Measurements from ENCODE around the gene METTL15. TPM values are rescaled to one million over a fixed set of nuclear protein-coding genes. Genes with fewer than 3 reads are reported as not detected.
"Not testable (repeated sequence)": the region's sequence is repeated elsewhere in the genome, so short reads cannot be mapped to it uniquely, and the experiment has no call there.

Gene METTL15
- total RNA-seq, 5 donors from 2014 or later (not counting 1 experiment from before 2014, with no cell fraction given), result 7.6 to 12.1 (median 10.6) TPM

GRCh38 chr11:28086569-28086968 is 21.6 kb upstream of the METTL15 start:
- no peak for ATAC-seq (replicated peaks in 1 of 4)
- ChIA-PET POLR2A (no interaction called here), CTCF (interaction anchor here in 1 of 2 donors (1.0 kb wide), 1 partner anchor 15 kb away, joined by 3 read pairs; no protein-coding TSS in a partner anchor)
- Histone ChIP-seq H3K27ac (ENCODE audit: low read length) (no peak overlapping the region), H3K36me3 (ENCODE audit: control insufficient read depth in 2 of 2, extremely low read depth in 1 of 2, insufficient read depth in 1 of 2, low read length in 1 of 2) (no peaks in the 10 kb centered on the region), H3K4me1 (ENCODE audit: control insufficient read depth in 1 of 2, extremely low read depth in 1 of 2, insufficient read depth in 2 of 2, low read length in 2 of 2) (no peaks in the 10 kb centered on the region), H3K4me3 (ENCODE audit: control insufficient read depth in 1 of 2, extremely low read depth in 1 of 2, low read length in 1 of 2) (no peak overlapping the region), H3K27me3 (replicated peaks in 1 of 2; ENCODE audit: control insufficient read depth in 2 of 2, extremely low read depth in 1 of 2, insufficient read depth in 2 of 2, low read length in 1 of 2) (no peaks in the 10 kb centered on the region), H3K9me3 (no peaks in the 10 kb centered on the region)
- H3K36me3 Mint-ChIP-seq, result no peaks in the 10 kb centered on the region
- H3K9me3 Mint-ChIP-seq, result no peaks in the 10 kb centered on the region
- no peak for DNase-seq
- no peak overlapping the region for H3K4me3 Mint-ChIP-seq
- no peaks in the 10 kb centered on the region for H3K4me1 Mint-ChIP-seq
- no CpG with 5 or more reads among the region's 1 CpG for WGBS (ENCODE audit: insufficient coverage)
- no peaks in the 10 kb centered on the region for H3K27me3 Mint-ChIP-seq
- no peak overlapping the region for H3K27ac Mint-ChIP-seq

DNA sequence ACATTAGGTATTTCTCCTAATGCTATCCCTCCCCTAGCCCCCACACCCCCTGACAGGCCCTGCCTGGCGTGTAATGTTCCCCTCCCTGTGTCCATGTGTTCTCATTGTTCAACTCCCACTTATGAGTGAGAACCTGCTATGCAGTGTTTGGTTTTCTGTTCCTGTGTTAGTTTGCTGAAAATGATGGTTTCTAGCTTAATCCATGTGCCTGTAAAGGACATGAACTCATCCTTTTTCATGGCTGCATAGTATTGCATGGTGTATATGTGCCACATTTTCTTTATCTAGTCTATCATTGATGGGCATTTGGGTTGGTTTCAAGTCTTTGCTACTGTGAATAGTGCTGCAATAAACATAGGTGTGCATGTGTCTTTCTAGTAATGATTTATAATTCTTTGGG is 21.0 kb upstream of the METTL15 start:
- not testable (repeated sequence) for H3K27ac Mint-ChIP-seq

GRCh38 chr11:28087693-28088092 is 20.5 kb upstream of the METTL15 start:
- ATAC-seq (replicated peaks in 1 of 4); H3K27ac Mint-ChIP-seq; H3K4me1 ChIP-seq (ENCODE audit: control insufficient read depth in 1 of 2, extremely low read depth in 1 of 2, insufficient read depth in 2 of 2, low read length in 2 of 2); H3K27me3 ChIP-seq (replicated peaks in 1 of 2; ENCODE audit: control insufficient read depth in 2 of 2, extremely low read depth in 1 of 2, insufficient read depth in 2 of 2, low read length in 1 of 2); CTCF ChIA-PET; H3K36me3 ChIP-seq (ENCODE audit: control insufficient read depth in 2 of 2, extremely low read depth in 1 of 2, insufficient read depth in 1 of 2, low read length in 1 of 2); POLR2A ChIA-PET; H3K9me3 ChIP-seq; H3K9me3 Mint-ChIP-seq; H3K27me3 Mint-ChIP-seq; DNase-seq; H3K4me1 Mint-ChIP-seq; H3K27ac ChIP-seq (ENCODE audit: low read length); H3K4me3 Mint-ChIP-seq; H3K36me3 Mint-ChIP-seq; H3K4me3 ChIP-seq (ENCODE audit: control insufficient read depth in 1 of 2, extremely low read depth in 1 of 2, low read length in 1 of 2): not testable (repeated sequence)
- no CpG with 5 or more reads among the region's 3 CpGs for WGBS (ENCODE audit: insufficient coverage)

More for the DNA sequence above, 21.0 kb upstream of the METTL15 start:
- DNase-seq; POLR2A ChIA-PET; H3K27me3 Mint-ChIP-seq; CTCF ChIA-PET; H3K9me3 Mint-ChIP-seq; H3K36me3 ChIP-seq (ENCODE audit: control insufficient read depth in 2 of 2, extremely low read depth in 1 of 2, insufficient read depth in 1 of 2, low read length in 1 of 2); H3K4me3 ChIP-seq (ENCODE audit: control insufficient read depth in 1 of 2, extremely low read depth in 1 of 2, low read length in 1 of 2); H3K4me1 Mint-ChIP-seq; H3K36me3 Mint-ChIP-seq; H3K4me1 ChIP-seq (ENCODE audit: control insufficient read depth in 1 of 2, extremely low read depth in 1 of 2, insufficient read depth in 2 of 2, low read length in 2 of 2); H3K9me3 ChIP-seq; H3K27ac ChIP-seq (ENCODE audit: low read length); ATAC-seq (replicated peaks in 1 of 4); H3K27me3 ChIP-seq (replicated peaks in 1 of 2; ENCODE audit: control insufficient read depth in 2 of 2, extremely low read depth in 1 of 2, insufficient read depth in 2 of 2, low read length in 1 of 2); H3K4me3 Mint-ChIP-seq: not testable (repeated sequence)
- WGBS (ENCODE audit: insufficient coverage), result no CpG with 5 or more reads among the region's 1 CpG

- ChIA-PET POLR2A (no interaction called here), CTCF (interaction anchor here in 1 of 2 donors (0.5 kb wide), 1 partner anchor 18 kb away, joined by 3 read pairs; no protein-coding TSS in a partner anchor)
- no peaks in the 10 kb centered on the region for H3K27me3 Mint-ChIP-seq
- H3K4me1 ChIP-seq (ENCODE audit: control insufficient read depth in 1 of 2, extremely low read depth in 1 of 2, insufficient read depth in 2 of 2, low read length in 2 of 2), result no peaks in the 10 kb centered on the region
- H3K9me3 Mint-ChIP-seq, result no peaks in the 10 kb centered on the region
- no CpG with 5 or more reads among the region's 5 CpGs for whole genome bisulfite sequencing (ENCODE audit: insufficient coverage)
- H3K27ac ChIP-seq (ENCODE audit: low read length), result no peak overlapping the region
- ATAC-seq (replicated peaks in 1 of 4), result no peak
- no peaks in the 10 kb centered on the region for H3K27me3 ChIP-seq (replicated peaks in 1 of 2; ENCODE audit: control insufficient read depth in 2 of 2, extremely low read depth in 1 of 2, insufficient read depth in 2 of 2, low read length in 1 of 2)
- H3K36me3 ChIP-seq (ENCODE audit: control insufficient read depth in 2 of 2, extremely low read depth in 1 of 2, insufficient read depth in 1 of 2, low read length in 1 of 2), result no peaks in the 10 kb centered on the region
- no peak for DNase-seq
- no peaks in the 10 kb centered on the region for H3K4me1 Mint-ChIP-seq
- no peak overlapping the region for H3K27ac Mint-ChIP-seq
- no peak overlapping the region for H3K4me3 ChIP-seq (ENCODE audit: control insufficient read depth in 1 of 2, extremely low read depth in 1 of 2, low read length in 1 of 2)
- H3K9me3 ChIP-seq, result no peaks in the 10 kb centered on the region
- H3K4me3 Mint-ChIP-seq, result no peak overlapping the region
- H3K36me3 Mint-ChIP-seq, result no peaks in the 10 kb centered on the region
These were observed 18.8 kb upstream of the METTL15 start for GRCh38 chr11:28089378-28089777.

GRCh38 chr11:28090052-28090749 is 18.0 kb upstream of the METTL15 start:
- Histone ChIP-seq H3K4me3 (ENCODE audit: control insufficient read depth in 1 of 2, extremely low read depth in 1 of 2, low read length in 1 of 2) (no peak overlapping the region), H3K36me3 (ENCODE audit: control insufficient read depth in 2 of 2, extremely low read depth in 1 of 2, insufficient read depth in 1 of 2, low read length in 1 of 2) (no peaks in the 10 kb centered on the region), H3K4me1 (ENCODE audit: control insufficient read depth in 1 of 2, extremely low read depth in 1 of 2, insufficient read depth in 2 of 2, low read length in 2 of 2) (no peaks in the 10 kb centered on the region), H3K27me3 (replicated peaks in 1 of 2; ENCODE audit: control insufficient read depth in 2 of 2, extremely low read depth in 1 of 2, insufficient read depth in 2 of 2, low read length in 1 of 2) (no peaks in the 10 kb centered on the region), H3K27ac (ENCODE audit: low read length) (no peak overlapping the region), H3K9me3 (no peaks in the 10 kb centered on the region)
- no peak overlapping the region for H3K4me3 Mint-ChIP-seq
- H3K27ac Mint-ChIP-seq, result no peak overlapping the region
- CTCF ChIA-PET, result interaction anchor here in 1 of 2 donors (1.7 kb wide), 1 partner anchor 18 kb away, joined by 5 read pairs; the partner anchor contains the start of genes KIF18A and METTL15
- no CpG with 5 or more reads among the region's 2 CpGs for WGBS (ENCODE audit: insufficient coverage)
- H3K36me3 Mint-ChIP-seq, result no peaks in the 10 kb centered on the region
- no peak for DNase-seq
- no peaks in the 10 kb centered on the region for H3K9me3 Mint-ChIP-seq
- H3K27me3 Mint-ChIP-seq, result no peaks in the 10 kb centered on the region
- peaks cover 0 to under 1% (median 0%) of the 10 kb centered on the region in 3 donors for H3K4me1 Mint-ChIP-seq
- ATAC-seq (replicated peaks in 1 of 4), result no peak
- POLR2A ChIA-PET, result interaction anchor here (0.6 to 0.7 kb wide), 2 partner anchors 17 to 21 kb away, joined by 3 to 4 read pairs; no protein-coding TSS in a partner anchor

DNA sequence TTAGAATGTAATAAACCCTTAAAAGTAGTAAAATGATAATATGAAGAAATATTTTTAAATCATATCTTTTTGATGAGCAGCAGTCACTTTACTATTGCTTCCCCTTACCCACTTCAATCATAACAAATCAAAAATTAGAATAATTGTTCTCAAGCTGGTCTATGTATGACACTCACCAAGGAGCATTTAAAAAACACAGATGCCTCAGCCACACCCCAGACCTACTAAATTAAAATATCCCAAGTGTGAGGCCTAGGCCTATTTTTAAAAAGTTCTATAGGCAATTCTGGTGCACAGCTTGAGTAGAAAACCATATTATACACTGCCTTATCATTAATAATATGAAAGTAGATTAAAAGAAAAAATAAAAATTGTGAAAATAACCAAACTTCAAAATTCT is 15.4 kb upstream of the METTL15 start:
- Mint-ChIP-seq H3K36me3 (no peaks in the 10 kb centered on the region), H3K9me3 (no peaks in the 10 kb centered on the region), H3K27me3 (no peaks in the 10 kb centered on the region), H3K4me3 (no peak overlapping the region), H3K4me1 (peaks cover 0 to 6% (median 0%) of the 10 kb centered on the region in 3 donors), H3K27ac (no peak overlapping the region)
- POLR2A ChIA-PET, result no interaction called here
- ATAC-seq (replicated peaks in 1 of 4), result no peak
- Histone ChIP-seq H3K27me3 (replicated peaks in 1 of 2; ENCODE audit: control insufficient read depth in 2 of 2, extremely low read depth in 1 of 2, insufficient read depth in 2 of 2, low read length in 1 of 2) (no peaks in the 10 kb centered on the region), H3K27ac (ENCODE audit: low read length) (no peak overlapping the region), H3K36me3 (ENCODE audit: control insufficient read depth in 2 of 2, extremely low read depth in 1 of 2, insufficient read depth in 1 of 2, low read length in 1 of 2) (no peaks in the 10 kb centered on the region), H3K4me1 (ENCODE audit: control insufficient read depth in 1 of 2, extremely low read depth in 1 of 2, insufficient read depth in 2 of 2, low read length in 2 of 2) (no peaks in the 10 kb centered on the region), H3K4me3 (ENCODE audit: control insufficient read depth in 1 of 2, extremely low read depth in 1 of 2, low read length in 1 of 2) (no peak overlapping the region), H3K9me3 (no peaks in the 10 kb centered on the region)
- CTCF ChIA-PET, result no interaction called here
- DNase-seq, result no peak

All from T-cell (primary cell).